ENCODE measurements around the gene AK1.

AK1 gene

DNA sequence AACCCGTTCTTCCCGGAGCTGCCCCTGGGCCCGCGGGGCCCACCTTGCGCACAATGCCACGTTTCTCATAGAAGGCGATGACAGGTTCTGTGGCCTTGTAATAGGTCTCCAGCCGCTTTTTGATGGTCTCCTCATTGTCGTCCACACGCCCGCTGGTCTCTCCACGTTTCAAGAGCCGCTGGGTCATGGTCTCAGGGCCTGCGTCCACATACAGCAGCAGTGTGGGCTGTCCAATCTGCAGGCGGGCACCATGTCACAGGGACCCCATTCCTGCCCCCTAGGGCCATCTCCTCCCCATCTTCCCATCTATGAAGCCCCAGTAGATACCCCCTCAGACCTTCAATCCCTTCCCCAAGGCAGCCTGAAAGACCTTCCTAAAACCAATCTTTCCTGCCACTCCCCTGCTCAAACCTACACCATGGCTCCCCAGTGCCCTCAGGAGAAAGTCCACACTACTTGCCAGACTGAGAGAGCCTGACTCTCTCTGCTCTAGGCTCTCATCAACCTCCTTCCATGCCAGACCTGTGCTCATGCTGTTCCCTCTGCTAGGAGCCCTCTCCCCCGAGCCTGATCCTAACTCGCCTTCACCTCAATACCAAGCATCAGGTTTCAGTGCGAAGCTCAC is 9.1 kb downstream of the AK1 start:
- TF ChIP-seq FOXP2 (optimal IDR thresholded peaks at IDR 0.05; ENCODE audit: borderline replicate concordance, extremely low read depth, extremely low read length, insufficient read depth) (no peak), SIN3A (IDR thresholded peaks at IDR 0.05; ENCODE audit: borderline replicate concordance, insufficient read depth, low read length) (no peak), TAF1 (IDR thresholded peaks at IDR 0.05; ENCODE audit: borderline replicate concordance, insufficient read depth, low read length) (no peak), POLR2AphosphoS5 (IDR thresholded peaks at IDR 0.05; ENCODE audit: low read depth, low read length) (no peak)
- TF ChIP-seq, protein P1, sequence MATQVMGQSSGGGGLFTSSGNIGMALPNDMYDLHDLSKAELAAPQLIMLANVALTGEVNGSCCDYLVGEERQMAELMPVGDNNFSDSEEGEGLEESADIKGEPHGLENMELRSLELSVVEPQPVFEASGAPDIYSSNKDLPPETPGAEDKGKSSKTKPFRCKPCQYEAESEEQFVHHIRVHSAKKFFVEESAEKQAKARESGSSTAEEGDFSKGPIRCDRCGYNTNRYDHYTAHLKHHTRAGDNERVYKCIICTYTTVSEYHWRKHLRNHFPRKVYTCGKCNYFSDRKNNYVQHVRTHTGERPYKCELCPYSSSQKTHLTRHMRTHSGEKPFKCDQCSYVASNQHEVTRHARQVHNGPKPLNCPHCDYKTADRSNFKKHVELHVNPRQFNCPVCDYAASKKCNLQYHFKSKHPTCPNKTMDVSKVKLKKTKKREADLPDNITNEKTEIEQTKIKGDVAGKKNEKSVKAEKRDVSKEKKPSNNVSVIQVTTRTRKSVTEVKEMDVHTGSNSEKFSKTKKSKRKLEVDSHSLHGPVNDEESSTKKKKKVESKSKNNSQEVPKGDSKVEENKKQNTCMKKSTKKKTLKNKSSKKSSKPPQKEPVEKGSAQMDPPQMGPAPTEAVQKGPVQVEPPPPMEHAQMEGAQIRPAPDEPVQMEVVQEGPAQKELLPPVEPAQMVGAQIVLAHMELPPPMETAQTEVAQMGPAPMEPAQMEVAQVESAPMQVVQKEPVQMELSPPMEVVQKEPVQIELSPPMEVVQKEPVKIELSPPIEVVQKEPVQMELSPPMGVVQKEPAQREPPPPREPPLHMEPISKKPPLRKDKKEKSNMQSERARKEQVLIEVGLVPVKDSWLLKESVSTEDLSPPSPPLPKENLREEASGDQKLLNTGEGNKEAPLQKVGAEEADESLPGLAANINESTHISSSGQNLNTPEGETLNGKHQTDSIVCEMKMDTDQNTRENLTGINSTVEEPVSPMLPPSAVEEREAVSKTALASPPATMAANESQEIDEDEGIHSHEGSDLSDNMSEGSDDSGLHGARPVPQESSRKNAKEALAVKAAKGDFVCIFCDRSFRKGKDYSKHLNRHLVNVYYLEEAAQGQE (IDR thresholded peaks at IDR 0.05; ENCODE audit: insufficient read depth in 1 of 2, low read depth in 2 of 2, low read length in 2 of 2), result no peak

DNA sequence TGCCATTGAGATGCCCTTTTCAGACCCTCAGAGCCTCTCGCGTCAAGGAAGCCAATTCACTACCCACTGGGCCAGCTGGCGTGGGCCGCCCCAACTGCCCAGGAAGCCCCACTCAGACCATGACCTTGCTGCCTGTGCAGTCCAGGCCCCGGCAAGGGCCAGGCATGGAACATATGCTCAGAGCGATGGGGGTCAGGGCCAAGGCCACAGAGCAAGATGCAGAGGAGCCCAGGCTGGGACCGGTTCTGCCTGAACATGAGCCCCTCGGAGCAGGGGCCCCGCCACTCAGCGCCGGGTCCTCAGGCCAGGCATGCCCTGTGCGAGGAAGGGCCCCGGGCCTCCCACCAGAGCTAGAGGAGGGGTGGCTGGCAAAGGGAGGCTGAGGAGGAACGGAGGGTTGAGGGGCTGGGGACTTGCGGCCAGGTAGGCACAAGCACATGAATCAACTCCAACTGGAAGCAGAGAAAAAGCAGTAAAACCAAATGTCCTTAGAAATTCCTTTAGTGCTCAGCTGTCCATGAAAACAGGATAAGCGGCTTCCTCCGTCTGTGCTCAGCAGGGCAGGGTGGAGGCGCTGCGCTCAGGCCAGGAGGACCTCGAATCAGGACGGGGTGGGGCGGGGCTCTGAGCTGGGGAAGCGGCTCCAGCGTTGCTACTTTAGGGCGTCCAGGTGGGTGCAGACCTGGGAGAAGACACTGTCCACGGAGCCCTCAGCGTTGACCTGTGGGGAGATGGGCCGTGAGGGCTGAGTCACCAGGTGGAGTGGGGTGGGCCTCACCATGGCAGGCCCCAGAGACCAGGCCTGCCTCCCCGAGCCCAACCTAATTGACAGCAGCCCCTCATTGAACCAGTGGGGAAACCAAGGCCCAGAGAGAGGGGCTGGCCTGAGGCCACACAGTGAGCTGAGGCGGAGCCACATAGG is 9.9 kb downstream of the AK1 start:
- TF ChIP-seq TAF1 (IDR thresholded peaks at IDR 0.05; ENCODE audit: borderline replicate concordance, insufficient read depth, low read length) (no peak), FOXP2 (optimal IDR thresholded peaks at IDR 0.05; ENCODE audit: borderline replicate concordance, extremely low read depth, extremely low read length, insufficient read depth) (no peak), POLR2AphosphoS5 (IDR thresholded peaks at IDR 0.05; ENCODE audit: low read depth, low read length) (no peak), SIN3A (IDR thresholded peaks at IDR 0.05; ENCODE audit: borderline replicate concordance, insufficient read depth, low read length) (no peak)
- TF ChIP-seq, protein P1 (IDR thresholded peaks at IDR 0.05; ENCODE audit: insufficient read depth in 1 of 2, low read depth in 2 of 2, low read length in 2 of 2), result no peak

DNA sequence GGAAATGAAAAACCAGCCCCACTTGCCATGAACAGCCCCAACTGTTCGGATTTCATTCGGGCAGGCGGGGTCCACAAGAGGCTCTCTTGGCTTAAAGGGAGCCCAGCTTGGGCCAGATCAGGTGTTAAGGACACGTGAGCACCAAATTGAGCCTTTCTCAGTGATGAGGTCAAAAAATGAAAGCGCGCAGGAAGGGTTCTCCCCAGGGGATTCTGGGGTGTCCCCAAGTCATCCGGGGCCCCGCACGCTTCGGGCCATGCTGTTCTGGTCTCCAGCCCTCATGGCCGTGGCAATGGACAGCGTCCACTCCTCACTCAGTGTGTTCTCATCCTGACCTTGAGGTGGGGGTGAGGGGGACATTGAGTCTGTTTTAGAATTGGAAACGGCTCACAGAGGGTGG is 10.9 kb downstream of the AK1 start:
- TF ChIP-seq TAF1 (IDR thresholded peaks at IDR 0.05; ENCODE audit: borderline replicate concordance, insufficient read depth, low read length) (no peak), POLR2AphosphoS5 (IDR thresholded peaks at IDR 0.05; ENCODE audit: low read depth, low read length) (no peak), SIN3A (IDR thresholded peaks at IDR 0.05; ENCODE audit: borderline replicate concordance, insufficient read depth, low read length) (no peak), FOXP2 (optimal IDR thresholded peaks at IDR 0.05; ENCODE audit: borderline replicate concordance, extremely low read depth, extremely low read length, insufficient read depth) (no peak)
- TF ChIP-seq, protein P1 (IDR thresholded peaks at IDR 0.05; ENCODE audit: insufficient read depth in 1 of 2, low read depth in 2 of 2, low read length in 2 of 2), result no peak

DNA sequence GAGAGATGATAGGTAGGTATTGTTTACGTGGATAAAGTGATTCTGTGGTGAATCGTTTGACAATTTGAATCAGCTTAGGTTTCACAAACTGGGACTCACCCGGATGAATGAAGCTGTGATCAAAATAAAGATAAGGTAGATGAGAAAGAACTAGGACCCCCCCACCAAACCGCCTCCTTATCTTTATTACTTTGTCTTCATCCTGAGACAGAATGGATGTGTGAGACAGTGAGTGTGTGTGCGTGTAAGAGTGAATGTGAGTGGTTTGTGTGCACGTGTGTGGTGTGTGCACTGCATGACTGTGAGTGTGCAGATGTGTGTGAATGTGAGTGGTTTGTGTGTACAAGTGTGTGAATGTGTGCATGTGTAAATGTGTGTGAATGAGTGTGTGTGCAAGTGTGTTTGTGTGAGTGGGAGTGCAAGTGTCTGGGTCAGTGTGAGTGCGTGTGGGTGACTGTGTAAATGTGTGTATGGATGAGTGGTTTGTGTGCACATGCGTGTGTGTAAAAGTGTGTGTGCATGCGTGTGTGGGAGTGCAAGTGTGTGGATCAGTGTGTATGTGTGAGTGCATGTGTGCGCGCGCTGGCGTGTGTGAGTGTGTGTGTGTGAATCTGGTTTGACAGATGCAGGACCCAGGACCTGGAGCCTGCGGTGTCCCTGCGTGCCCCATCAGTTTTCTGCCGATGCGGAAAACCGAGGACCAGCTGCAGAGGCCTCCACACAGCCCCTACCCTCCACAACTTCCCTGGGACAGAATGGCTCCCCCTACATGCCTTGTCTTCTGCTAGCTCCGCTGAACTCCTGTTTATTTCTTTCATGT is 11.6 kb downstream of the AK1 start:
- TF ChIP-seq TAF1 (IDR thresholded peaks at IDR 0.05; ENCODE audit: borderline replicate concordance, insufficient read depth, low read length), result no peak
- TF ChIP-seq, protein P1 (IDR thresholded peaks at IDR 0.05; ENCODE audit: insufficient read depth in 1 of 2, low read depth in 2 of 2, low read length in 2 of 2), result no peak
- TF ChIP-seq POLR2AphosphoS5 (IDR thresholded peaks at IDR 0.05; ENCODE audit: low read depth, low read length), result peak; percentile 35; the same call in 1 of the 2 replicates
- no peak for TF ChIP-seq SIN3A (IDR thresholded peaks at IDR 0.05; ENCODE audit: borderline replicate concordance, insufficient read depth, low read length)
- no peak for TF ChIP-seq FOXP2 (optimal IDR thresholded peaks at IDR 0.05; ENCODE audit: borderline replicate concordance, extremely low read depth, extremely low read length, insufficient read depth)
